Adipose tissue (tissue), 3 donors: ENCODE data around the gene BHLHE23. TPM values are rescaled to one million over a fixed set of nuclear protein-coding genes. Genes with fewer than 3 reads are reported as not detected.

Source experiments
- H3K27ac ChIP-seq: one replicate; pipeline ENCODE4 v1.5.1; 2013; ENCODE audit warnings: low read depth, low read length
- WGBS, 3 donors: extraction: QIAGEN DNeasy Blood & Tissue Kit; methylation state at CpG; one replicate each; pipeline ENCODE4 v1.1.7; 2013; 5-methylcytosine and 5-hydroxymethylcytosine counted together
- polyA plus RNA-seq, 3 donors: library from polyadenylated mRNA; stranded (reverse); fragments of 200-250 nt; gene quantifications; one replicate each; pipeline ENCODE4 v1.2.3, GENCODE V29; 2013
- donor health status: healthy with polysubstance abuse.
- donor health status: Bipolar disorder and iron deficiency.
- donor health status: healthy.

Gene BHLHE23
- not detected for polyA plus RNA-seq

- WGBS, 3 donors, result 0 to 1% (median 1%) methylated on average over 55 to 110 of the region's 110 CpGs
- H3K27ac ChIP-seq, result no peak within 1 kb of the TSS
These were observed at the start of gene BHLHE23 for GRCh38 chr20:63006540-63007359. Gene BHLHE23, minus strand, starts transcription at chr20:63006964. Its CDS starts 190 bp downstream, at chr20:63006774.

- WGBS, 3 donors, result 45 to 53% (median 53%) methylated on average over 13 to 15 of the region's 15 CpGs
- H3K27ac ChIP-seq, result no peak overlapping the region
These were observed 48.9 kb upstream of the BHLHE23 start for GRCh38 chr20:63055575-63056235.

- 74 to 90% (median 80%) methylated on average over 11 of the region's 11 CpGs for WGBS, 3 donors
- no peak overlapping the region for H3K27ac ChIP-seq
These were observed 48.0 kb upstream of the BHLHE23 start for GRCh38 chr20:63054681-63055240.

GRCh38 chr20:63054103-63054474, 47.3 kb upstream of the BHLHE23 start:
- H3K27ac ChIP-seq, result no peak overlapping the region
- 69 to 85% (median 83%) methylated on average over 12 of the region's 12 CpGs for WGBS, 3 donors

- no peak overlapping the region for H3K27ac ChIP-seq
- WGBS, 3 donors, result 62 to 76% (median 74%) methylated on average over 21 of the region's 21 CpGs
These were observed 46.8 kb upstream of the BHLHE23 start for GRCh38 chr20:63053432-63054102.

- H3K27ac ChIP-seq, result no peak overlapping the region
- 23 to 35% (median 35%) methylated on average over 20 of the region's 20 CpGs for WGBS, 3 donors
These were observed 46.0 kb upstream of the BHLHE23 start for GRCh38 chr20:63052571-63053431.

- 73 to 80% (median 78%) methylated on average over 10 to 11 of the region's 11 CpGs for WGBS, 3 donors
- H3K27ac ChIP-seq, result no peak overlapping the region
These were observed 45.1 kb upstream of the BHLHE23 start for GRCh38 chr20:63051911-63052310.

- 89 to 91% (median 90%) methylated on average over 13 of the region's 13 CpGs for WGBS, 3 donors
These were observed 44.6 kb upstream of the BHLHE23 start for GRCh38 chr20:63051186-63051860.

GRCh38 chr20:63050406-63050805, 43.6 kb upstream of the BHLHE23 start:
- 75 to 88% (median 88%) methylated on average over 11 to 13 of the region's 13 CpGs for WGBS, 3 donors
- H3K27ac ChIP-seq, result no peak overlapping the region

More at GRCh38 chr20:63051186-63051860, 44.6 kb upstream of the BHLHE23 start:
- H3K27ac ChIP-seq, result no peak overlapping the region

- 78 to 86% (median 82%) methylated on average over 17 to 19 of the region's 19 CpGs for WGBS, 3 donors
- no peak overlapping the region for H3K27ac ChIP-seq
These were observed 42.9 kb upstream of the BHLHE23 start for GRCh38 chr20:63049561-63050221.

- no peak overlapping the region for H3K27ac ChIP-seq
- WGBS, 3 donors, result 69 to 91% (median 89%) methylated on average over 6 of the region's 6 CpGs
These were observed 42.4 kb upstream of the BHLHE23 start for GRCh38 chr20:63049191-63049518.

GRCh38 chr20:63048516-63049190, 41.9 kb upstream of the BHLHE23 start:
- WGBS, 3 donors, result 85 to 89% (median 87%) methylated on average over 11 to 12 of the region's 12 CpGs
- no peak overlapping the region for H3K27ac ChIP-seq

GRCh38 chr20:63047946-63048345, 41.2 kb upstream of the BHLHE23 start:
- WGBS, 3 donors, result 85 to 91% (median 90%) methylated on average over 10 of the region's 10 CpGs
- no peak overlapping the region for H3K27ac ChIP-seq

- no peak overlapping the region for H3K27ac ChIP-seq
- 89 to 97% (median 94%) methylated on average over 10 of the region's 10 CpGs for whole genome bisulfite sequencing, 3 donors
These were observed 40.5 kb upstream of the BHLHE23 start for GRCh38 chr20:63047267-63047666.

- no peak overlapping the region for H3K27ac ChIP-seq
- WGBS, 3 donors, result 67 to 80% (median 79%) methylated on average over 9 of the region's 9 CpGs
These were observed 40.1 kb upstream of the BHLHE23 start for GRCh38 chr20:63046841-63047240.

GRCh38 chr20:63045991-63046390, 39.2 kb upstream of the BHLHE23 start:
- 63 to 77% (median 69%) methylated on average over 12 of the region's 12 CpGs for WGBS, 3 donors
- H3K27ac ChIP-seq, result no peak overlapping the region

GRCh38 chr20:63045401-63045800, 38.6 kb upstream of the BHLHE23 start:
- 64 to 79% (median 73%) methylated on average over 14 of the region's 14 CpGs for WGBS, 3 donors

More at GRCh38 chr20:63045401-63045800, 38.6 kb upstream of the BHLHE23 start:
- H3K27ac ChIP-seq, result no peak overlapping the region
